ENCODE results near the gene ALS2.
"Not testable (repeated sequence)": the region's sequence is repeated elsewhere in the genome, so short reads cannot be mapped to it uniquely, and the experiment has no call there.

Gene ALS2

DNA sequence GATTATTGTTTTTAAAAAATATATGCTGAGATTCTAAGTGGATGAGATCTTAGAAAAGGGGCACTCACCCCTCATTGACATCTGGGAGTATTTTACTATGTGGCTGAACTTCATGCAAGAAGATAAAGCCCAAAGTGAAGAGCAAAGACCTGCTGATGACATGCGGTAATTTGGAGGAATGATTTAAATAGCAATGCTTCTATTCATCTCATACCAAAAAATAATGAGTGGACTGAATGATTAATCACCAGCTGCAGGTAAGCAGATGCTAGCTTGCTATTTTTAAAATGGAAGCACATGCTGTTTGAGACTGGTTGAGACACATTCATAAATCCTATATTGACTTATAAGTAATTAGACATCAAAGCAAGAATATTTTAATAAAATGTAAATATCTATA lies 12.9 kb upstream of the ALS2 start:
- DNase-seq = no peak

GRCh38 chr2:201790989-201791388 lies 10.3 kb upstream of the ALS2 start:
- DNase-seq = no peak

DNA sequence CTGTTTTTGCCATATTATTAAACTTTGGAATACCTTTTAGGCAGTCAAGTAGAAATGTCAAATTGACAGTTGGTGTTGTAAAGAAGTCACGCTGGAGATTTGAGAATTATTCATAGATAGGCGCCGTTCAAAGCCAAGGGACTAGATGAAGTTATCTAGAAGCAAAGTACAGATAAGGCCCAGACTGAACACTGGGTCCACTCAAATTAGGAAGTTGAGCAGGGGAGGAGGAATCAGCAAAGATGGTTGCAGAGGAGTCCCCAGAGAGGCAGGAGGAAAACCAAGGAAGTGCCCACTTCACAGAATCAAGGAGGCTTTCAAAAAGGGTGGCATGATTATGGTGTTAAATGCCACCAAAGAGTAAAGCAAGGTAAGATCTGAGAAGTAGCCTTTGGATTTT lies 9.6 kb upstream of the ALS2 start:
- DNase-seq = no peak

DNA sequence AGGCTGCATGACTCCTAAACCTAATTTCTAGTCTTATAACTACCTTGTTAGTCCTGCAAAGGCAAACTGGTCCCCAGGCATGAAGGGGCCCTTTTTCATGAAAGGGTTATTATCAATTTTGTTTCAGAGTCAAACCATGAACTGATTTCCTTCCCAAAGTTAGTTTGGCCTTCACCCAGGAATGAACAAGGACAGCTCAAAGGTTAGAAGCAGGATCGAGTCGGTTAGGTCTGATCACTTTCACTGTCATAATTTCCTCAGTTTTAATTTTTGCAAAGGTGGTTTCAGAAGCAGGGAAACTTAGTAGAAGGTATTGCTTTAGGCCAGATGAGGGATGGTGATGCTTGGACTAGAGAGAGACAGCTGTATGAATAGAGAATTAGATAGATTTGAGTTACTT lies 8.7 kb upstream of the ALS2 start:
- DNase-seq = no peak

DNA sequence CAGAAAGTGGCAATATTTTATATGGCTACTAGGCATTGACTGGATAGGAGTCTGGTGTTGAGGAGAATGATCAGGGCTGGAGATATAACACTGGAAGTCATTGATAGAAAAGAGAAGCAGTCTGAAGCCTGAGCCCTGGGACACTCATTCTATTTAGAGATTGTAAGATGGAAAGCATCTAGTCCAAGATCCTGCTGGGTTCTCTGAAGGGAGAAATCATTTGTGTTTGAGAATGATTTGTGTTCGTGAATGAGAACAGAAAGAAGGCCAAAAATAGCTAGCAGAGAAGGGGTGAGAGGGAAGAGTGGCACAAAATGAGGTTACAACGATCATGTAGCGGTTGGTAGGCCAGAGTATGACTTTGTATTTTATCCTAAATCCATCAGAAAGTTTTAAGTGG lies 7.6 kb upstream of the ALS2 start:
- no peak for DNase-seq

DNA sequence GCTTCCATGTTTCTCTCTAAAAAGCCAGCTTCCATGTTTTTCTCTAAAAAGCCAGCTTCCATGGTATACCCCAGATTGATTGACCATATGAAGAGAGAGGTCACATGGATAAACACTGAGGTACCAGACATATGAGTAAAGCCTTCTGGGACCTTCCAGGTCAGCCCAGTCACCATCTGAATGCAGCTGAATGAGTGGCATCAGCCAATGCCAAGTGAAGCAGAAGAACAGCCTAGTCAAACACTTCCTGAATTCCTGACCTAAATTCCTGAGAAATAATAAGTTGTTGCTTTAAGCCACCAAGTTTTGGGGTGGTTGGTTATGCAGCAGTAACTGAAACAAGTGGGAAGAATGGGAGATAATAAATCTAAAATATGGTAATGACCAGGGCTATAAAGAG lies 5.7 kb upstream of the ALS2 start:
- DNase-seq = no peak

- no peak for DNase-seq
Measured at GRCh38 chr2:201785135-201785534, 4.4 kb upstream of the ALS2 start.

DNA sequence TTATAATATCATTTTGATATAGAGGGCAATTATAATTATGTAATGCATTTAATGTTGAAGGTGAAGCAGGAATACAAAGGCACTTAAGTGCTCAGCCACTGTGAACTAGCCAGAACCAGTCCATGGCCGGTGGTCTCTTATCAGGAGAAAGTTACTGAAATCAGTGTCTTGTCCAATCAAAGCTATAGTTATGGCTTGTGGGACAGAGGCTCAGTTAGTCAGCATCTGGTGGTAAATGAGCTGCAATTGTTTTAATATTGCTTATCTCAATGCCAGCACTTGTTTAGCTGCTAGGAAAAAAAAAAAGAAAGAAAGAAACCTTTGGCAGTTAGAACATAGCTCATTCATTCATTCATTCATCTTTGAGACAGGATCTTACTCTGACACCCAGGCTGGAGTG lies 3.8 kb upstream of the ALS2 start:
- DNase-seq = no peak

DNA sequence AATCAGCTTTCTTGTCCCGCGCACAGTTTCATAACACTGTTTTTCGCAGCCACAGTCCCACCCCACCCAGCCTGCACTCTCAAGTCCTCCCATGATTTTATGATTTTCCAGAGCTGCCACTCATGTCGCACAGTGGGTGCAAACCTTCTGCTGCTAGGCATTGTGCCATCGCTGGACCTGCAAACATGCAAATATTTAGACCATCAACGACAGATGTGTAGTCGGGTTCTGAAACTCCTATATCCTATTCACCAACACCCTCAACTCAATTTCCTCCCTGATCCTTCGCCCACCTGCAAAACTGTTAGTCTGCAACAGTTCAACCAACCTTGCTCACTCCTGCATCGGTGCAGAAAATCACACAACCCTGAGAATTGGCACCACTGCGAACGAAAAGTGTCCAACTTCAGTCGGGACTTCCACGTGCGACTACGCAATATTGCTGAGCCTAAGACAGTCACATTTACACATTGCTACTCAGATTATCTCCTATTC lies 871 bp upstream of the ALS2 start:
- no peak for DNase-seq

DNA sequence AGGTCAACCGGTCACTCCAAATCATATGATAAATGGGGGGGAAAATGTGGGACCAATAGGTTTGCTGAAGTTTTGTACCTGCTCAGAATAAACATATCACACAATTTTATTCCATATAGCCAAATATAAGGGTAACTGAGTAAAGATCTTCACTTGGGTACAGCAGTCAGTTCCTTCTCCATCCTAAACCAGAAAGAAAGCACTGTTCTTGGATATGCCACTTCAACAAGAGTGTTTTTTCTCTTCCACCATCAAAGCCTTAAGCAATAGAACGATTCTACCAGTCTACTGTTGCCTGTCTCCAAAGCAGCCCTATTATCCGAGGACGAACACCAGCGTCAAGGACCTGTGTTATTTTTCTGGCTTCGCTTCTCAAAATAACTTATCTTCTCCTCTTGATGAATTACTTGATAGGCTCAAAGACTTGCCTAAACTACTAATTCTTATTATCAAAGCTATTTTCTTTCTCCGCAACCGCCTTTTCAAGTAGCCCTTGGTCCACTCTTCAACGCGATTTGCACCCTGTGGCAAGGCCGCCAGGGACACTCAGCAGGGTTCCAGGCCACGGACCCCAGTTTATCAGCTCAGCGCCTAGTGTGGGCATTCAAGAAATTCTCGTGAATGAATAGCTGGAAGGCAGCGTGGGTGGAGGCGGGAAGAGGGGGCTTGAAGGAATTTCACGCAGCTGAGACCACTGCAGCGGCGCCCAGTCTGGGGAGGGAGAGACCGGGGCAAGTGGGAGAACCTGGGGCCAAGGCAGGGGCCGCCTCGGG lies 646 bp downstream of the ALS2 start:
- no peak for DNase-seq

DNA sequence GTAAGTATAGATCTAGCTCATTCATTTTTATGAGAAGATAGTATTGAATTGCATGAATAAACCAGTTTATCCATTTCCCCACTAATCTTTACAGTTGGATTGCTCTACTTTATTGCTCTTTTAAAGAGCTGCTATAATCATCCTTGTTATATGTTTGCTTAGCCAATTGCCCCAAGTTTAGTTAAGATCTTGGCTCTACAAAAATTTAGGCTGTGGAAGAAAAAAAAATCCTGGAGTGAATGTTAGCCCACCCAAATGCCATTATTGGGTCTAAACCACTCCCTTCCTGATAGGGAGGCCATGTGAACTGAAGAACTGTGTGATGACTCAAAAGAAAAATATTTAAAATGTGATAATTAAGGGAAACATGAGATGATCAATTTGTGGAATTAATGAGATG lies 2.9 kb downstream of the ALS2 start:
- no peak for DNase-seq

- DNase-seq = no peak
Measured at GRCh38 chr2:201777043-201777442, 3.7 kb downstream of the ALS2 start.

DNA sequence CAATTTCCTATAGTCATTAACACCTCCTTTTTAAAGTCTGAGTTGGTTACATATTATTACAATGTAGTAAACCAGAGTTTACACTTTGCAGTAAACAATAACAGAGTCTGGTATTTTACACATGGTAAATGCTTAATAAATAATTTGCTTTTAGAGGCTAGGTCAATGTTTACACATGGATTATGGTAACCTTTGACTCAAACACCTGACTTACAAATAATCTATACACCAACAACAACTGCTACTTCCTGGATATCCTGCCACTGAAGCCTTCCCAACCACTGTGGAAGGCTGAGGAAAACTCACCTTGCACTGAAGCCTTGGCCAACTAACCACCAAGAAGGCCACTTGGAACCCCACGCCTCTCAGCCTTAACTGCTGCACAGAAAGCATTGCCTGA lies 5.4 kb downstream of the ALS2 start:
- no peak for DNase-seq

DNA sequence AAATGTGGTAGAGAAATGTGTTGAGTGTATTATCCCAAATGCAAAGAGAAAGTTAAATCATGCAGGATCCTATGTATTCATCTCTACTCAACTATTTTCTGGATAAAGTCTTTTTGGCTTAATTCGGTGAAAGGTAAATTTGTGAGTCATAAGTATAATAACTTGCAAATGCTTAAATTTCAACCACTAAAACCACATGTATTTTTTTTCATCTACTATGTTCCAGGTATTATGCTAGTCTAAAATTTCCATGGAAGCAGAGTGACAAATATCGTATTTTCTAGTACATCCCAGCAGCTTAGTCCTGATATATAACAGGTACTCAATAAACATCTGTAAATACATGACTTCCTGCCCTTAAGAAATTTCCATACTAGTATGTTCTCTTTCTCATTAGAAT lies 6.2 kb downstream of the ALS2 start:
- DNase-seq = no peak

- no peak for DNase-seq
Measured at GRCh38 chr2:201773990-201774389, 6.7 kb downstream of the ALS2 start.

DNA sequence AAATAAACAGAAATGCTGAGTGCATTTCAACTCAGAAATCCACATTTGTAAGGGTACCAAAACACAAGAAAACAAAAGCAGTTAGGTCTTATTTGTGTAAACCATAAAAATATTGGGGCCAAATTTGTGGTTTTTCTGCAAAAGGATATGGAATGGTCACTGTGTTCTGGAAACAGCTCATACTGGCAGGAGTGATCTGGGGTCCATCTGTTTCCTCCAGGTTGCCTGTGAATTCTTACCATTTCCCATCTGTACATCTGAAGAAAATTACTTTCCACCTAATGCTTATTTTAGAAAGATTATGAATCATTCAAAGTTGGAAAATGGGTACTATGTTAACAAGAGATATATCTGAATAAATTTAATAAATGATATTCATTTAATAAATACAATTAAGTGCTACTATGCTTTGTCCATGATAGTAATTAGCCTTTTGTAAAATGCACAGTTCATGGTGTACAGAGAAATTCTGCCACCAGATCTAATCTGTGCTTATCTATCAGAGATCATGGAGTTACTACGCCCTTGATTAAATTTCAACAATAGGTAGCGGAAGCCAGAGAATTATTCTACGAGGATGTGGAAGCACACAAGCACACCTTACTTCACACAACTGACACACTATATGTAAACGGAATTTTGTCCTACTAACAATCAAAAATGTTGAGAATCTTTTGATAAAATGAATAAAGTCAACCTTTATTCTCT lies 10.9 kb downstream of the ALS2 start:
- DNase-seq = no peak

GRCh38 chr2:201768918-201769317 lies 11.8 kb downstream of the ALS2 start:
- no peak for DNase-seq

GRCh38 chr2:201765799-201766198 lies 14.9 kb downstream of the ALS2 start:
- no peak for DNase-seq

DNA sequence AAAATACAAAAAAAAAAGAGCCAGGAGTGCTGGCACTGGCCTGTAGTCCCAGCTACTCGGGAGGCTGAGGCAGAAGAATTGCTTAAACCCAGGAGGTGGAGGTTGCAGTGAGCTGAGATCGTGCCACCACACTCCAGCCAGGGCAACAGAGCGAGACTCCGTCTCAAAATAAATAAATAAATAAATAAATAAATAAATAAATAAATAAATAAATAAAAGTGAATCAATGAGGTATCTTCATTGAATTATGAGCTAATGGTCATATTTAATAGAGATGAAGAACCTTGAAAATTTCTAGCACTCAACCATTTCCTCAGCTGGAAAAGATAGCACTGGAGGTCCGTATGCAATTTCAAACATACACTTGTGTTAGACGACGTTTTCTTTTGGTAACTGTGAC lies 16.3 kb downstream of the ALS2 start:
- not testable (repeated sequence) for DNase-seq

DNA sequence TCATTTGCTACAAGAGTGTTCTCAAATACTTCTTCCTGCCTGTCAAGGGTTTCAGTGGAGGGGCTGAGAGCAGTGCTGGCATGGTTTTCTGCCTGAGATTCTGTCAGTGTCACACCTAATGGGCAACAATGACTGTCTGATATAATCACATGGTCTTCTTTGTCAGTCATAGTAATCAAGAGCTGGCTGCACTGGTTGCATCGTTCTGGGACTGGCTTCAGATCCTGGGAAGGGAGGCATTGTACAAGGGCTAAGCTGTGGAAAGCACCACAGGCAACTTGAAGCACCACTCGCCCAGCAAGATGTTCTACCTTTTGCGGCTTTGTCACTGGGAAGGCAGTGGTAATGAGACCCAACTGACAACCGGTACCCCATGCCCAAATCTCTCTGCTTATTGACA lies 19.6 kb downstream of the ALS2 start:
- no peak for DNase-seq

GRCh38 chr2:201759567-201759966 lies 21.2 kb downstream of the ALS2 start:
- no peak for DNase-seq

DNA sequence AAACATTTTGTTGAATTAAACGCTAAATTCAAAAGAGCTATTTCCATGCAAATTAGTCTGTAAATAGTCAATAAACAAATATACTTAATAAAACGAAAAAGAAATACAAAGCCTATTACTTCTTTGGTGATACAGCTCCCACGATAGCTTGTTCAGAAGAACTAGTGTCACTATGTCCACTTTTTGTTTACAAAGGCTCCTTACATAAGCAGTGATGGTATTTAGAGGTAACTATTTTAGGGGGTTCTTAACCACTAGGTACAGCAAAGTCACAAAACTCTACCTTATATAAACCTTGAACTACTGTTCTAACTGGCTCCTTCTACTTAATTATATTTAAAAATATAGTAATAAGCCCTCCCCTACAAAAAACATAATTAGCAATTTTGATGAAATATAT lies 21.9 kb downstream of the ALS2 start:
- DNase-seq = no peak

DNA sequence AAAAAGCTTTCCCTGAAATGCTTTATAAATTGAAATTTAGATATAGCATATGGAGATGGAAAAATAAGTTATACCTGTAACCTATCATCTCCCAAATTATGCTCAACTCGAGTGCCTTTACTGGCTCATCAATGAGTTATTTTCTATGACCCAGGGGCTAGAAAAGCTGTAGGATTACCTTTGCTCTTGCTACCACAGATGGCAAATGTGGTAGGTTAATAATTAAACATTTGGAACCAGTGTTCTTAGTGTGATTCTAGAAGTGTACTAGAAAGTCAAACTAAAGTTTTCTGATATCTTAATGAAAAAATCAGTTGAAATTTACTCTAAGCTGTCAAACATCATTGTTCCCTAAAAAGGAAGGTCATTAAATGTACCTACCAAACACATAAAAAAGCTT lies 22.5 kb downstream of the ALS2 start:
- DNase-seq = no peak

- no peak for DNase-seq
Measured at GRCh38 chr2:201754717-201755415, 25.9 kb downstream of the ALS2 start.
